NCI-H1105 (cell line): Measurements from ENCODE around the gene ENHO.
A peak's percentile ranks its signal among the peaks of the same experiment; 100 is the strongest.

Experiments
- DNase-seq: peaks from one replicate; lab custom pipeline; 2025; lab: John Stamatoyannopoulos, UW

Gene ENHO

DNA sequence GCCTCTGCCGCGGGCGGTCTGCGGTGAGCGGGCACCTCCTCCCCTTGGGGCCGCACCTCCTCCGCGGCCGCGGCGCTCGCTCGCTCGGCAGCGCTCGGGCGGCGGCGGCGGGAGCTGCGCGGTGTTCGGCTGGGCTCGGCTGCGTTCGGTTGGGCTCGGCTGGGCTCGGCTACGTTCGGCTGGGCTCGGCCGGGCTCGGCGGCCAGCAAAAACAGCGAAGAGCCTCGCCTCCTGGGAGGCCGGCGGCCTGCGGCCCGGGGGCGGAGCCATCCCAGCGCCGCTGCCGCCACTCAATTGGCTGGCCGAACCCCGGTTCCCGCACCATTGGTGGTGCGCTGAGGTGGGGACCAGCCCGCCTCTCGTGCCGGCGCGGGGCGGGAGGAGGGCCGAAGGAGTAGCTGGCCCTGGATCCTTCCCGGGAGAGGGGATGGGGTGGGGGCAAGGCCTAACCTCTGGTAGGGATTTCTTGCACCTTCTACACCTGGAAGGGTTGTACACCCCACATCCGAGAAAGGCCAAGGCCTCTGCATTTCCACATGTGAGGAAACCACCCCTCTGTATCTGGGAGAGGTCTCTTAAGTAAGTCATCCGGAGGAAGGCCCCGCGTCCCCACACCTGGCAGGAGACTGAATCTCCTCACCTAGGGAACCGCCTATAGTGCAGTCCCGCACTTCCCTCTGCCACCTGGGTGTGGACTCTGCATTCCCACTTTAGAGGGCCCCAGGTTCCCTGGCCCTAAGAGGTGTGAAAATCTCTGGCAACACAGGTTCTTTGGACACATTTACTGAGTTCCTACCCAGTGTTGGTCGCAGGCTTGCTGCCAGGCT, at the start of gene ENHO:
Gene ENHO, minus strand, starts transcription at position 20 of the 827 bp plus-strand sequence. CDS start 1,295 bp downstream, outside the sequence.
- DNase-seq = peak; percentile 87

DNA sequence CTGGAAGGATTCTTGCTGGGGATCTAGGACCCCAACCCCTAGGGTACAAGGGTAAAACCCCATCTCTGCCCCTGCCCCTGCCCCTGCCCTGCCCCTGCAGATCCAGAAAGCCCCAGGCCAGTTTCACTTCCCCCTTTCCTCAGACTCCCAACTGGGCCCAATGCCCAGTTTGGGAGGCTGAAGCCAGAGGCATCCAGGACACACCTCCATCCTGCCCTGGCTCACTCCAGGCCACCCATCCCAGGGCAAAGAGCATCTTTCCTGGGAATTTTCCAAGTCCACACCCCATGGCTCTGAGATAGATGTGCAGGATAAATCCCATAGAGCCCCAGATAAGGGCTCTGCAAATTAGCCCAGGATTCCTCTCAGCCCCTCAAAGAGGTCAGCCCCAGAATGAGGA, 49.3 kb upstream of the ENHO start:
- DNase-seq = no peak

DNA sequence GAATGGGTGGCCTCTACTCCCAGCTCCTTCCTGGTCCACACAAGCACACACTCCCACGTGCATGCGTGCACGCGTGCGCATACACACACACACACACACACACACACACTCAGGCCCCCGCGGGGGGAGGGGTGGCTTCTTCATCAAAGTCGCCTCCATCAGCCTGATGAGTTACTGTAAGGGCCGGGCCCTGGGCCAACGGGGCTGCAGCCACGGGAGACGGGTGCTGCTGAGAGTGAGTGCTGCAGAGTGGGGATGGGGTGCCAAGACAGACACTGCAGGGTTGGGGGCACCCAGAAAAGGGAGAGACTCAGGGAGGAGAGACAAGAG, 48.7 kb upstream of the ENHO start:
- no peak for DNase-seq

- no peak for DNase-seq
Observed at GRCh38 chr9:34570809-34571480, 48.2 kb upstream of the ENHO start.

GRCh38 chr9:34570376-34570775, 47.6 kb upstream of the ENHO start:
- DNase-seq = no peak

DNA sequence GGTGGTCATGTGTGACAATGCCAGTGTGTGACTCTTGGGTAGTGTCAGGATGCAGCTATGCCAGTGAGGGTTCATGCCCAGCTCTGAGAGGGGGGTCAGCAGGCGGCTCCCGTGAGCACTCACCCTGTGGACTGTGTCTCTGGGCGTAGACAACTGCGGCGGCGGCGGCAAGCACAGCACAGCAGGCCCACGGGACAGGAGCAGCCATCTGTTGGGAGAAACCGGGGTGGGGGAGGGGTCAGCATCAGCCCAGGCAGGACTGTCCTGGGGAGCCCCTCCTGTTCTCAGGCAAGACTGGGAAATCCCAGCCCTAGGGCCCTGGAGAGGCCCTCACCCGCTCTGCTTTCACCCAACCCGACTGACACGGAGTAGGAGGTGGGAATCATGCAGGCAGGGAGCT, 46.0 kb upstream of the ENHO start:
- no peak for DNase-seq

- no peak for DNase-seq
Observed at GRCh38 chr9:34568133-34568532, 45.3 kb upstream of the ENHO start.

DNA sequence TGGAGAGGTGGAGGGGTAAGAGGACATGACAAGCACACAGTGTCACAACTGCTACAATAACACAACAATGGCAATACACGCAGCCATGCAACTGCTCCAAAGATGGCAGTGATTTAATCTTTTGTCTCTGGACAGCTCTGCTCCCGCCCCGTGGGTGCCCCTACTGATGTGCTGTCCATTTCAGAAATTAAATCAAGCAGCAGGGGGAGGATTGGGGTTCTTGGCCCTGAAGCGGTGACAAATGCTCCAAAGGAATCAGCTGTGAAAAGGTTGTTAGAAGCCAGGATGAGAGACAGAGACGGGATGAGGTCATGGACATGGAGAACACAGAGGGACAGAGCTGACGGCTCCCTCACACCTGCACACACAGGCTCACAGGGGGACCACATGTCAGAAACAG, 44.2 kb upstream of the ENHO start:
- DNase-seq = no peak

GRCh38 chr9:34566322-34566721, 43.5 kb upstream of the ENHO start:
- DNase-seq = no peak

DNA sequence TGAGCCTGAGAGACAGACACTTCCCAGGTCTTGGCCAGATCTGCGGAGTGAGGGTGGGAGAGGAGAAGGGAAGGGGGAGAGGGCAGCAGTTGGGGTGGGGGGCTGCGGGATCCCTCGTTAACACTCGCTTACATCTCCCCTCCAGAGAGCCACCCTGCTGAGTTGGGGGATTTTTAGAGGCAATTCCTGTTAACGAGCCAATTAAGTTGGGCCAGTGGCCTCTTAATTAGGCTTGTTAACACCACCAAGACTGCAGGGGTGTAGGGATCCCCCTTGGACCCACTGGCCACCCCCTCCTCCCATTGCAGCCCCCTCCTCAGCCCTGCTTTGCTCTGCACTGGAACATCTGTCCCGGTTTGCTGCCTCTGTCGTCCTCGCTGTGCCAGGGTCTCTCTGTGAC, 43.1 kb upstream of the ENHO start:
- no peak for DNase-seq

- no peak for DNase-seq
Observed at GRCh38 chr9:34564617-34565016, 41.8 kb upstream of the ENHO start.

DNA sequence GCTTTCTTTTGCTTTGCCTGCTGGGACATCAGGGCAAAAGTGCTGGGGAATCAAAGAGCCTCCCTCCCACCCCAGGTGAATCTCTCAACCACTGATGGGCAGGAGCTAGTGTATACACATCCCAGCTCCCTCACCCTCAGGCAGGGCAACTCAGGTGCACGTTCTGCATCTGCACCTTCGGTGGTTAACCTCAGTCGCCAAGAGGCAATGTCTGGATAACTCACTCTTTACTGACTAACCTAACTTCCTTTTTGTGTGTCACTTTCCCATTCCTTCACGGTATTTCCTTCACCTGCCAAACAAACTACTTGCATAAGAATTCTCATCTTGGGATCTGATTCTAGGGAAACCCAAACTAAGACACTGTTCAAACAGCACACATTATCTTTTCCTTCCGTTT, 40.5 kb upstream of the ENHO start:
- DNase-seq = no peak

- DNase-seq = no peak
Observed at GRCh38 chr9:34562135-34562745, 39.5 kb upstream of the ENHO start.

- no peak for DNase-seq
Observed at GRCh38 chr9:34560599-34561214, 37.9 kb upstream of the ENHO start.

DNA sequence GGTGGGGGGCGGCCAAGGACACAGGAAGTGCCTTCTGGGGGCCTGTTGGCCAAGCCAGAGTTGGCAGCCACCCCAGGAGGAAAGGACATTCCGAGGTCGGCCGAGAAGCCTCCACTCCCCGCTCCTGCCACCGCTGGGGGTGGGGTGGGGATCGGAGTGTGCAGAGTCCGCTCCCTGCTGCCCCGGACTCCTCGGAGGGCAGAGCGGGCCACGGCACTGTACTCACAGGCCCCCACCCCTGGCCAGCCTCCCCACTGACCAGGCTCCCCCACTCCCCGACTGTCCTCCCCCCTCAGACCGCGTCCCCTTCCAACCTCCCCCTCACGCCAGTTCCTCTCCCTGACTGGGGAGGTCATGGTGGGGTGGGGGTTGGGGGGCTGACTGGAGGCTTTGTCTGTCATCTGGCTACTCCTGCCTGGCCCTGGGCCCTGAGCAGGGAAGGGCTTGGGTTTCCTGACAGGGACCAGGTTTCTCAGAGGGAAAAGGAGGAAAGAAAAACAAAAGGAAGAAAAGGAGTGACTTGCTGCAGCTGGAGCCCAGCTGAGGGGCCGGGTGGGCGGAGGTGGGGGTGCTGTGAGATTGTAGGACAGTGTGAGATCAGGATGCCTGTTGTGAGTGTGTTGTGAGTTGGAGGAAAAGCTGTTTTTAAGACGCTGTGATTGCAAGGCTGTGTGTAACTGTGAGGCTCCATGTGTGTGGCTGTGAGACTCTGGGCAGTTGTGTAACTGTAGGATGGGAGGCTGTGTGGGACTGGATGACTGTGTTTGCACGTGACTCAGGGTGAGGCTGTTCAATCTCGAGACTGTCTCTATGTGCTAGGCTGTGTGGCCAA, 37.0 kb upstream of the ENHO start:
- no peak for DNase-seq

GRCh38 chr9:34558919-34559623, 36.3 kb upstream of the ENHO start:
- no peak for DNase-seq

- no peak for DNase-seq
Observed at GRCh38 chr9:34558364-34558763, 35.6 kb upstream of the ENHO start.

- no peak for DNase-seq
Observed at GRCh38 chr9:34557426-34558321, 34.9 kb upstream of the ENHO start.

DNA sequence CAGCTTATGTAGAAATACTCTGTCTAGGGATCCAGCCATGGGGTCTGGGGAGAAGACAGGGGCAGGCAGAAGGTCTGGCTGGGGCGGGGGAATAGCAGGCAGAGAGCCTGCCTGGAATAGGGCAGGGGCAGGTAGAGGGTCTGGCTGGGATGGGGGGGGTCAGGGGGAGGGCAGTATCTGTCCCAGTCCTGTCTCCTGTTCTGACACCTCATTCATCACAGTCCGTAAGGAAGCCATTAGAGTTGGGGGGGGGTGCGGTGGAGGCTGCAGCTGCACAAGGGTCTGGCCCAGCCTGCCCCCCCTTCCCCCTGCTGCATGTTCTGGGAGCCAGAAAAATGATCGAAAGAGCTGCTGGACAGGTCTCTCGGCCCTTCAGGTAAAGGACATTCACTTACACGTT, 34.2 kb upstream of the ENHO start:
- DNase-seq = no peak

- no peak for DNase-seq
Observed at GRCh38 chr9:34555936-34556525, 33.2 kb upstream of the ENHO start.
